Fibroblast of lung (primary cell): ENCODE results near the gene COL25A1.

ENCODE experiments used
- CTCF ChIP-seq, 2 donors: IDR thresholded peaks in 1 of 2; conservative IDR thresholded peaks in 1 of 2; 1 replicate in 1 of 2; 2 replicates in 1 of 2; pipeline ENCODE4 v1.5.1; 2011 to 2012; ENCODE audit warnings: low read length in 2 of 2, control low read depth in 1 of 2, inconsistent platforms in 1 of 2, low read depth in 1 of 2, mild to moderate bottlenecking in 1 of 2
- EZH2 ChIP-seq: IDR thresholded peaks from 2 replicates; pipeline ENCODE4 v1.5.1; 2012; ENCODE audit warnings: low read length, control low read depth, mild to moderate bottlenecking; ENCODE audit errors: missing control alignments

- TF ChIP-seq CTCF (conservative IDR thresholded peaks at IDR 0.05 in 1 of 2, IDR thresholded peaks at IDR 0.05 in 1 of 2; ENCODE audit: low read depth in 1 of 2, low read length in 2 of 2) (no peak), EZH2 (no peak)
Measured at GRCh38 chr4:109174224-109174953, 128.1 kb downstream of the COL25A1 start.
